Epithelial cell of esophagus (primary cell): Measurements from ENCODE around the gene SFMBT1.

Experiments used
- DNase-seq: peaks from one replicate; pipeline ENCODE4 v3.0.0; 2010; ENCODE audit warnings: low read depth
- H3K4me3 ChIP-seq: 2 replicates; pipeline ENCODE4 v1.5.1; 2011; ENCODE audit warnings: mild to moderate bottlenecking, low read length, control low read depth
- TF ChIP-seq, protein P1 (sequence below): IDR thresholded peaks from 2 replicates; pipeline ENCODE4 v1.5.1; 2011; ENCODE audit warnings: low read depth, mild to moderate bottlenecking, low read length, control low read depth, inconsistent platforms; ENCODE audit not compliant: insufficient read depth; ENCODE audit errors: missing control alignments

Gene SFMBT1

DNA sequence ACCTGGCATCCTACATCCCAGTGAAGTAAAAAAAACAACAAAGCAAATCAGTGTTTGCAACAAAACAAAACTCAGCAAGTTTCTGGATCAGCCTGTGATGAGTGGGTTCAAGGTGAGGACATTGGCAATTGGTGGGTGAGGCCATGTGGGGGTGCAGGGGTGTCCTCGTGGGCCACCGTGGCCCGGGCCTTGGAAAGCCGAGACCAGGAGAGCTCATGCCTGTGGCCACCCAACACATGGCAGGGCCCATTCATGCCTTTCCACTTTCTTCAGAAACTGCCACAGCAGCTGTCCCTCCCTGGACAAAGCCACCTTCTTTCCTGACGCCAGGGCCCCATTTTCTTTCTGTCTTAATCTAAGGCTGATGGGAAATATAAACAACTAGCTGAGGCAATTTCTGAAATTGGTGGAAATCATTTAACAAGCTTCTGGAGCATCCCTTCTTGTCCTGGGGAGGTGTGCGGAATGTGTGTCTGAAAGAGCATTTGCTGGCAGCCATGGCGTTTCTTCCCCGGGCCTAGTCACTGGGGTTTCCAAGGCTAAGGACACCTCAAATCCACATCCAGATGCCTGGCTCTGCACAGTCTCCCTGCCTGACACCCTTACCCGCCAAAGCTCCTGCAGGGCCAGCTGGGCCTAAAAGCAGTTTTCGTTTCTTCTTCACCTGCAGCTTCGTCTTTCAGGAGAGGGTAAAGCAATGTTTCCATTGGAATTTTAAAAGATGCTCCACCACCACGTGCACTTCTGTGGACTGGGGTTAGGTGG is 34.1 kb upstream of the SFMBT1 start:
- no peak for DNase-seq
- TF ChIP-seq, protein P1, sequence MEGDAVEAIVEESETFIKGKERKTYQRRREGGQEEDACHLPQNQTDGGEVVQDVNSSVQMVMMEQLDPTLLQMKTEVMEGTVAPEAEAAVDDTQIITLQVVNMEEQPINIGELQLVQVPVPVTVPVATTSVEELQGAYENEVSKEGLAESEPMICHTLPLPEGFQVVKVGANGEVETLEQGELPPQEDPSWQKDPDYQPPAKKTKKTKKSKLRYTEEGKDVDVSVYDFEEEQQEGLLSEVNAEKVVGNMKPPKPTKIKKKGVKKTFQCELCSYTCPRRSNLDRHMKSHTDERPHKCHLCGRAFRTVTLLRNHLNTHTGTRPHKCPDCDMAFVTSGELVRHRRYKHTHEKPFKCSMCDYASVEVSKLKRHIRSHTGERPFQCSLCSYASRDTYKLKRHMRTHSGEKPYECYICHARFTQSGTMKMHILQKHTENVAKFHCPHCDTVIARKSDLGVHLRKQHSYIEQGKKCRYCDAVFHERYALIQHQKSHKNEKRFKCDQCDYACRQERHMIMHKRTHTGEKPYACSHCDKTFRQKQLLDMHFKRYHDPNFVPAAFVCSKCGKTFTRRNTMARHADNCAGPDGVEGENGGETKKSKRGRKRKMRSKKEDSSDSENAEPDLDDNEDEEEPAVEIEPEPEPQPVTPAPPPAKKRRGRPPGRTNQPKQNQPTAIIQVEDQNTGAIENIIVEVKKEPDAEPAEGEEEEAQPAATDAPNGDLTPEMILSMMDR: no peak
- H3K4me3 ChIP-seq: no peak overlapping the region

DNA sequence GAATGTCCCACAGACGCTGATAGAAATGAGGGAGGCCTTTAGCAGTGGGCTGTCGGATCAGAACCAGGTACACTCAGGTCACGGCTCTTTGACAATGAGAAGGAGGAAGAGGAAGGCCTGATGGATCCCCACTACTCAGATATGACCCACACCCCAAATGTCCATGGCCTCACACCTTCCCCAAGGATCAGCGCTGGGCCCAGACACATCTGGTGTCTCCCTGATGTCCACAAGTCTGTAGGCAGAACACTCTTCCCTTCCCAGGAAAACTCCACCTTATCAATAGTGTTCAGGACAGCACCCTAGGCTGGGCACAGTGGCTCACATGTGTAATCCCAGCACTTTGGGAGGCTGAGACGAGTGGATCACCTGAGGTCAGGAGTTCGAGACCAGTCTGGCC is 33.3 kb upstream of the SFMBT1 start:
- TF ChIP-seq, protein P1: no peak
- DNase-seq: no peak
- H3K4me3 ChIP-seq: no peak overlapping the region

DNA sequence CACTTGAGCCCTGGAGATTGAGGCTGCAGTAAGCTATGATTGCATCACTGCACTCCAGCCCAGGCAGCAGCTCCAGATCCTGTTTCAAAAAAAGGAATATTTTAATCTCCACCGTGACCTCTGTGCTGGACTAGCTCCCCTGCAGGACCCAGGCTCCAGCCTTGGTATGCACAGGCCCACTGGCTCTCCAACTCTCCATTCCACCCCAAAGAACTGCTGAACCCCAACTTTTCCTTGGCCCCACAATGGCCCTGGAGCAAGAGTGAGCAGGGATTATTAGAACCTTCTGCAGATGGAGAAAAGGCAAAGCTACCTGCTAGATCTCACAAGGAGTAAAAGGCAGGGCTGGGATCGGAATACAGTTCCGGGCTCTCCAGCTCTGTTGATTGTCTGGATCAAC is 32.8 kb upstream of the SFMBT1 start:
- H3K4me3 ChIP-seq: no peak overlapping the region
- DNase-seq: no peak
- TF ChIP-seq, protein P1: no peak

DNA sequence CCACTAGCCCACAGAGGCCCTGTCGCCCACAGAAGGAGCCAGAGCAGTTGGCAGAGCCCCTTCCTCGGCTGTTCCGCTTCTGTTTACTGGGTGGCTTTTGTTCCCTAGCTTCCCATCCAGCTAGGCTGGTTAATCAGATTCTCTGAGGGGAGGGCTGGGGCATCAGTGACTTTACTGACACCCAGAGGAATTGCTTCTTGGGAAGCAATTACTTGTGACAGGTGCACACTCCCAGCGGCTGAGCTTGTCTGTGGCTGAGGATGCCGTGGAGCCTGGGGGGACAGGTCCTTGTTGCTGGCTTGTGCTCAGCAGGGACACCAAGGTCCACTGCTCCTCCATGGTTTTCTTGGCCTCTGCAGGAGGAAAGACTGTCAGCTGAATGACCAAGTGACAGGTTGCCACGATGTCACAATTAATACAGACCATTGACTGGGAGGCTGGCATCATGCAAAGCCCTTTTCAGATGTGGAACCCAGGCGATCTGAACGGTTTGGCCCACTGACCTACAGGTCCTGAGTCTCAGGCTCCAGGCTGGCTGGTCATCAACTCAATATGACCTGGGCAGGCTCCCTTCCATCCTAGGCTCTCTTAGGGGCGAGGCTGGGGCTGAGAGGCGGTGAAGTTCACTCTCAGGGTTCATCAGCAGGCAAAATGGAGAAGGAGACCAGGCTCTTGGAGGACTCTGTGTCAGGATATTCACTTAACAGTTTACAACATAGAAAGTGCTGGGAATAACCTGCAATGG is 31.8 kb upstream of the SFMBT1 start:
- TF ChIP-seq, protein P1: no peak
- H3K4me3 ChIP-seq: no peak overlapping the region
- no peak for DNase-seq

DNA sequence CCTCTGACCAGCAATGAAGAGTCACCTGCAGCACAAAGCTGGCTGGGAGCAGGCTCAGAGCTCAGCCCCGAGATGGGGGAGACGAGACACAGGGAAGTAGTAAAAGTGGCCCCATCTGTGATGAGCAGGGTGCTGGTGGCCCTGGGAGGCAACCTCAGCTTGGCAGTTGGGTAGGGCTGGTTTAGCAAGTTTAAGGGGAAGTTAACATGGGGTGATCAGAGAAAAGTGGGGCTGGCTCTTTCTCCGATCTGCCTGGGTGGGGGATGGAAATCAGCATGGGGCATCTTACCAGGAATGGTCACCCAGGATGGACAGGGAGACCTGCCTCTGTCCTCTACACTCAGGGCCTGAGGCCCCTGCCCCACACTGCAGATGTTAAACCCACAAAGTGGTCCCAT is 29.9 kb upstream of the SFMBT1 start:
- DNase-seq: no peak
- no peak overlapping the region for H3K4me3 ChIP-seq
- TF ChIP-seq, protein P1: no peak

DNA sequence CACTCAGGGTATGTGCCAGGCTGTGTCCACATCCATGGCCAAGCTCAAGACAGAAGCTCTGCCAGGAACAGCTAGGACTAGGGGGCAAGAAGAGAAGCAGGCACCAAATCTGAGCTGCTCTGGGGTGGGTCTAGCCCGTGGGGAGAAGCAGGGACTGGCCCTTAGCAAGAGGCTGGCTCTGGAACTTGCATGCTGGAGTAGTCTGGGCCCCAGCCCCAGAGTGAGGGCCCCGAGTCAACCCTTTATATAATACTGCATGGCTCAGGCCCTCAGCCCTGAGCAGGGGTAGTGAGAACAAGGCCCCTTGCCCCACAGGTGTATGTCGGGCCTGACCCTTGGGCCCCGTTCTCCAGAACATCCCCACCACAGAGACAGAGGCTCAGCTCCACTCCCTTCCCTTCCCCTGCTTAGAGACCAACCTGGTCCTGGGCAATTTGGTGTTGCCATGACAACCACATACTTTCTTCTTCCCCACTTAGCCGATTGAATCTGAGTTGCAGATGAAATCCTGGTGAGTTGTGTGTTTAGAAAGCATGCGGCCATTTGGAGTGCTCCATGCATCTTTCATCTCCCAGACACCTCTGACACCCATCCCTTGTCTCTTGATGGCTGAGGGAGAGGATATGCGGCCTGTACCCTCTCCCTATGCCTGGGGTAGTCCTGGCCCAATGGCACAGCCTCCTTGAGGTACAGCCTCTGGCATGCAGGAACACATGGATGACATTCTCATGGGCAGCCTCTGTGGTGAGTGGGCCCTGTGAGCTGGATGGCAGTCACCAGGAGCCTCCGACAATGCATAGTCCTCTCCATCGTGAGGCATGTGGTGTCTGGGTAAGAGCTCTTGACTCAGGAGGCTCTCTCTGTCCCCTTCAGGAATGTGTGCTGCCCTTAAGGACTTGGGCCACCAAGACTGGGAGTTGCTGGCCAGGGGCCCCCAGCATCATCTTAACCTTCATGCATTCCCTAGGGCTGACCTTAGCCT is 29.2 kb upstream of the SFMBT1 start:
- H3K4me3 ChIP-seq: no peak overlapping the region
- no peak for DNase-seq
- TF ChIP-seq, protein P1: no peak
